LNCaP clone FGC (cell line): ENCODE results near the gene TFF3.

Source experiments
- DNase-seq: peaks from one replicate; pipeline ENCODE4 v3.0.0-alpha.2; 2011; ENCODE audit warnings: low read depth
- H3K4me3 ChIP-seq: 2 replicates; pipeline ENCODE4 v1.5.1; 2011; ENCODE audit warnings: mild to moderate bottlenecking, low read depth, low read length, control low read depth
- CTCF ChIP-seq: IDR thresholded peaks from 2 replicates; pipeline ENCODE4 v1.5.1; 2012; ENCODE audit warnings: mild to moderate bottlenecking; ENCODE audit not compliant: control insufficient read depth, insufficient read depth; ENCODE audit errors: extremely low read depth

Gene TFF3

GRCh38 chr21:42351626-42352440 is 36.6 kb upstream of the TFF3 start:
- H3K4me3 ChIP-seq, result no peak overlapping the region
- TF ChIP-seq CTCF, result no peak
- no peak for DNase-seq

GRCh38 chr21:42350927-42351426 is 35.8 kb upstream of the TFF3 start, which contains the start of gene TFF2:
TFF2 (minus strand) TSS chr21:42350994; CDS start chr21:42350957, 37 bp downstream.
- no peak for DNase-seq
- TF ChIP-seq CTCF, result no peak
- H3K4me3 ChIP-seq, result no peak within 1 kb of the TSS

- TF ChIP-seq CTCF, result no peak
- no peak overlapping the region for H3K4me3 ChIP-seq
- no peak for DNase-seq
Measured at GRCh38 chr21:42350318-42350910, 35.2 kb upstream of the TFF3 start.

- no peak overlapping the region for H3K4me3 ChIP-seq
- TF ChIP-seq CTCF, result no peak
Measured at GRCh38 chr21:42349420-42350317, 34.5 kb upstream of the TFF3 start.

GRCh38 chr21:42348762-42349161 is 33.6 kb upstream of the TFF3 start:
- no peak overlapping the region for H3K4me3 ChIP-seq
- DNase-seq, result no peak
- no peak for TF ChIP-seq CTCF

More at GRCh38 chr21:42349420-42350317, 34.5 kb upstream of the TFF3 start:
- DNase-seq, result no peak

- no peak overlapping the region for H3K4me3 ChIP-seq
- no peak for TF ChIP-seq CTCF
- DNase-seq, result no peak
Measured at GRCh38 chr21:42347601-42348327, 32.6 kb upstream of the TFF3 start.
